A549 (cell line): ENCODE measurements around the gene CACNA2D2. TPM values are rescaled to one million over a fixed set of nuclear protein-coding genes. Genes with fewer than 3 reads are reported as not detected.

Experiments used
- ATAC-seq, 2 experiments: fragments of 200-7000 bp in 1 of 2; fragments of >200 bp in 1 of 2; cut with Nextera tagmentation in 1 of 2; cut with Tn5 transposase in 1 of 2; 3 replicates each; pipeline versions ENCODE4 v1.8.0 to v1.9.1; 2018 to 2020; ENCODE audit warnings: mild to moderate bottlenecking in 1 of 2, moderate library complexity in 1 of 2
- CTCF ChIA-PET: fragments of 300-600 bp; sonication (Branson Sonifier 250); formaldehyde crosslinking; extraction: SDS; loops from one replicate; lab custom pipeline; 2021; ENCODE audit warnings: antibody characterized with exemption, inconsistent platforms; lab: Yijun Ruan, JAX
- POLR2A ChIA-PET: fragments of 350-600 bp; formaldehyde crosslinking; extraction: SDS; loops from one replicate; lab custom pipeline; 2021; ENCODE audit warnings: antibody characterized with exemption, inconsistent platforms; lab: Yijun Ruan, JAX
- DNase-seq, 2 experiments: peaks; one replicate each; pipeline versions ENCODE4 v3.0.0 to v3.0.0-alpha.2; 2011 to 2016; ENCODE audit warnings: low read depth in 1 of 2, low spot score in 1 of 2
- FAIRE-seq: peaks from 2 replicates; lab custom pipeline; 2011; peaks lifted over from hg19 to GRCh38; lab: Jason Lieb, UNC
- H3K27ac ChIP-seq, 2 experiments: fragments of >200 bp; sonication (Bioruptor Twin); formaldehyde crosslinking; 3 replicates each; pipeline ENCODE4 v1.5.1; 2016 to 2017
- H3K4me1 ChIP-seq: fragments of >200 bp; sonication (Bioruptor Twin); formaldehyde crosslinking; 3 replicates; pipeline ENCODE4 v1.6.1; 2016
- H3K4me2 ChIP-seq: fragments of >200 bp; sonication (Bioruptor Twin); formaldehyde crosslinking; 3 replicates; pipeline ENCODE4 v1.6.1; 2016
- H3K4me3 ChIP-seq: fragments of >200 bp; sonication (Bioruptor Twin); formaldehyde crosslinking; 3 replicates; pipeline ENCODE4 v1.5.1; 2016
- H3K9me3 ChIP-seq: fragments of >200 bp; sonication (Bioruptor Twin); formaldehyde crosslinking; 3 replicates; pipeline ENCODE4 v1.6.1; 2016
- CEBPB ChIP-seq, 2 experiments: fragments of >200 bp in 1 of 2; sonication (Bioruptor Twin) in 1 of 2; formaldehyde crosslinking in 1 of 2; IDR thresholded peaks; 2 replicates each; pipeline ENCODE4 v1.6.1; 2012 to 2016
- CHD2 ChIP-seq: fragments of 150-350 bp; IDR thresholded peaks from 2 replicates; pipeline ENCODE4 v1.6.1; 2014; ENCODE audit warnings: low read length; ENCODE audit not compliant: partially characterized antibody
- EHF ChIP-seq: fragments of 250-450 bp; sonication (Bioruptor Pico); IDR thresholded peaks from 2 replicates; pipeline ENCODE4 v1.5.0; 2020; ENCODE audit warnings: mild to moderate bottlenecking
- EHMT2 ChIP-seq: fragments of 200-600 bp; sonication (generic); IDR thresholded peaks from 2 replicates; pipeline ENCODE4 v1.6.1; 2016; ENCODE audit warnings: antibody characterized with exemption, low read depth, mild to moderate bottlenecking, moderate library complexity
- JUN ChIP-seq, 2 experiments: fragments of >200 bp; sonication (Bioruptor Twin); formaldehyde crosslinking; IDR thresholded peaks; 2 replicates in 1 of 2; 3 replicates in 1 of 2; pipeline ENCODE4 v1.6.1; 2016 to 2017
- MYC ChIP-seq: IDR thresholded peaks from 2 replicates; pipeline ENCODE4 v1.6.1; 2012; ENCODE audit warnings: mild to moderate bottlenecking, inconsistent platforms, low read length, improper control_type of control experiment, borderline replicate concordance
- RAD21 ChIP-seq, 2 experiments: fragments of >200 bp in 1 of 2; sonication (Bioruptor Twin) in 1 of 2; formaldehyde crosslinking in 1 of 2; IDR thresholded peaks in 1 of 2; conservative IDR thresholded peaks in 1 of 2; 2 replicates in 1 of 2; 3 replicates in 1 of 2; pipeline ENCODE4 v1.6.1; 2012 to 2018; ENCODE audit warnings: inconsistent platforms in 1 of 2
- RCOR1 ChIP-seq: fragments of 150-350 bp; IDR thresholded peaks from 2 replicates; pipeline ENCODE4 v1.6.1; 2014; ENCODE audit warnings: antibody characterized with exemption, low read length, low read depth
- SMC3 ChIP-seq: fragments of >200 bp; sonication (Bioruptor Twin); formaldehyde crosslinking; IDR thresholded peaks from 3 replicates; pipeline ENCODE4 v1.6.1; 2018; ENCODE audit warnings: inconsistent platforms
- TP53 ChIP-seq: fragments of 250-450 bp; sonication (Bioruptor Pico); IDR thresholded peaks from 2 replicates; pipeline ENCODE4 v1.5.0; 2021; ENCODE audit warnings: mild to moderate bottlenecking, moderate library complexity
- WGBS: methylation state at CpG from one replicate; pipeline ENCODE4 v1.1.6; 2017; ENCODE audit errors: missing lambda C conversion rate; 5-methylcytosine and 5-hydroxymethylcytosine counted together
- polyA plus RNA-seq, 4 experiments: library from polyadenylated mRNA; depleted of rRNA in 3 of 4; stranded (reverse); fragments of >200 nt; fragmentation: RNase III in 1 of 4; extraction: RNeasy Plus Mini Kit Qiagen cat#74134 plus additional on column Dnase treatment in 1 of 4; gene quantifications; 2 replicates in 3 of 4; 3 replicates in 1 of 4; pipeline ENCODE4 v1.2.3, GENCODE V29; 2011 to 2017
- TF ChIP-seq, protein P1 (sequence below): IDR thresholded peaks from 2 replicates; pipeline ENCODE4 v1.6.1; 2012; ENCODE audit warnings: low read depth, borderline replicate concordance
- TF ChIP-seq, protein P2 (sequence below): IDR thresholded peaks from 2 replicates; pipeline ENCODE4 v1.6.1; 2012
- TF ChIP-seq, protein P3 (sequence below): fragments of >200 bp; sonication (Bioruptor Twin); formaldehyde crosslinking; IDR thresholded peaks from 3 replicates; pipeline ENCODE4 v1.5.1; 2016
- TF ChIP-seq, protein P4 (sequence below): fragments of 250-450 bp; sonication (Bioruptor Pico); IDR thresholded peaks from 2 replicates; pipeline ENCODE4 v1.5.0; 2020; ENCODE audit warnings: low read depth, mild to moderate bottlenecking, moderate library complexity

Gene CACNA2D2
- polyA plus RNA-seq, 2 of the 4 experiments (the other 2 are of a cell fraction) = 0.21 to 0.75 TPM

DNA sequence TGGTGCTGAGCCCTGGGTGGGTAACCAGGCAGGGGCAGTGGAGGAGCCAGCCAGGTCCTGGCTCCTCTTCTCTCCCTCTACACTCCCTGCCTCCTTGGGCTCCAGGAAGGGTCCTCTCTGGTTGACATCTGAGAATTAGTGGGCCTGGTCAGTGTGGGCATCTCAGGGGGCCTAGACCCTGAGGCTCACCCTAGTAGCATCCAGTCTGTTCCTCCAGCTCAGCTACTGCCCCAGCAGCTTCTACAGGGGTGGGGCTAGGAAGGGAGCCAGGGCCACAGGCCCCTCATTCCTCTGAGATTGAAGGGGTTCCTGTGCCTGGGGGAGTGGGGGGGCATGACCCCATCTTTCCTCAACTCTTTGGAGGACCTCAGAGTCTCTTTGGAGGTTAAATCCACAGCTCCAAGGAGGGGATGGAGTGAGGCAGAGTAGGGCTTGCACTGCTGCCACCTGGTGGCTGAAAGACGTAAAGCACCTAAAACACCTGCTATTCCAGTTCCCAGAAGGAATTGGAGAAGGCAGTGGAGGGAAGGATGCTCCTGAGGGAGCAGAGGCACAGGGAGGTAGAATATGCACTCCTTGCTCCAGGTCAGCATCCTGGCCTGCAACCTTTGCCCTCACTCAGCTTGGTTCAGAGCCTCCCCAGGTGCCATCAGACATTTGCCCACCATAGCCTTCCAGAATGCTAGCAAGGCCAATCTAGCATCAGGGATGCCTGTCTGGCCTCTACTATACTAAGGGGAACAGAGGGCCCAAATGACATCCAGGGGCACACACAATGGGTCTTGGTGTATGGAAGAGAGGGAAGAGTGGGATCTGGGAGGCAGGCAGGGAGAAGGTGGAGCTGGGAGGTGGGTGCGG is 39.0 kb upstream of the CACNA2D2 start:
- TF ChIP-seq RAD21 (conservative IDR thresholded peaks at IDR 0.05 in 1 of 2, IDR thresholded peaks at IDR 0.05 in 1 of 2) (peak; percentile 48 to 67; a peak in 4 of 5 replicates), EHMT2 (no peak), JUN (IDR thresholded peaks at IDR 0.05) (no peak), CEBPB (IDR thresholded peaks at IDR 0.05) (no peak), SMC3 (peak; percentile 61; the same call in 2 of the 3 replicates), MYC (no peak), TP53 (CRISPR knock-in tag) (no peak)
- TF ChIP-seq, protein P1, sequence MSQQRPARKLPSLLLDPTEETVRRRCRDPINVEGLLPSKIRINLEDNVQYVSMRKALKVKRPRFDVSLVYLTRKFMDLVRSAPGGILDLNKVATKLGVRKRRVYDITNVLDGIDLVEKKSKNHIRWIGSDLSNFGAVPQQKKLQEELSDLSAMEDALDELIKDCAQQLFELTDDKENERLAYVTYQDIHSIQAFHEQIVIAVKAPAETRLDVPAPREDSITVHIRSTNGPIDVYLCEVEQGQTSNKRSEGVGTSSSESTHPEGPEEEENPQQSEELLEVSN = no peak
- TF ChIP-seq, protein P2, sequence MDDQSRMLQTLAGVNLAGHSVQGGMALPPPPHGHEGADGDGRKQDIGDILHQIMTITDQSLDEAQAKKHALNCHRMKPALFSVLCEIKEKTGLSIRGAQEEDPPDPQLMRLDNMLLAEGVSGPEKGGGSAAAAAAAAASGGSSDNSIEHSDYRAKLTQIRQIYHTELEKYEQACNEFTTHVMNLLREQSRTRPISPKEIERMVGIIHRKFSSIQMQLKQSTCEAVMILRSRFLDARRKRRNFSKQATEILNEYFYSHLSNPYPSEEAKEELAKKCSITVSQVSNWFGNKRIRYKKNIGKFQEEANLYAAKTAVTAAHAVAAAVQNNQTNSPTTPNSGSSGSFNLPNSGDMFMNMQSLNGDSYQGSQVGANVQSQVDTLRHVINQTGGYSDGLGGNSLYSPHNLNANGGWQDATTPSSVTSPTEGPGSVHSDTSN = no peak
- TF ChIP-seq, protein P3, sequence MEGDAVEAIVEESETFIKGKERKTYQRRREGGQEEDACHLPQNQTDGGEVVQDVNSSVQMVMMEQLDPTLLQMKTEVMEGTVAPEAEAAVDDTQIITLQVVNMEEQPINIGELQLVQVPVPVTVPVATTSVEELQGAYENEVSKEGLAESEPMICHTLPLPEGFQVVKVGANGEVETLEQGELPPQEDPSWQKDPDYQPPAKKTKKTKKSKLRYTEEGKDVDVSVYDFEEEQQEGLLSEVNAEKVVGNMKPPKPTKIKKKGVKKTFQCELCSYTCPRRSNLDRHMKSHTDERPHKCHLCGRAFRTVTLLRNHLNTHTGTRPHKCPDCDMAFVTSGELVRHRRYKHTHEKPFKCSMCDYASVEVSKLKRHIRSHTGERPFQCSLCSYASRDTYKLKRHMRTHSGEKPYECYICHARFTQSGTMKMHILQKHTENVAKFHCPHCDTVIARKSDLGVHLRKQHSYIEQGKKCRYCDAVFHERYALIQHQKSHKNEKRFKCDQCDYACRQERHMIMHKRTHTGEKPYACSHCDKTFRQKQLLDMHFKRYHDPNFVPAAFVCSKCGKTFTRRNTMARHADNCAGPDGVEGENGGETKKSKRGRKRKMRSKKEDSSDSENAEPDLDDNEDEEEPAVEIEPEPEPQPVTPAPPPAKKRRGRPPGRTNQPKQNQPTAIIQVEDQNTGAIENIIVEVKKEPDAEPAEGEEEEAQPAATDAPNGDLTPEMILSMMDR = peak; percentile 71
- Histone ChIP-seq H3K4me1 (no peaks in the 10 kb centered on the region), H3K9me3 (no peaks in the 10 kb centered on the region), H3K4me2 (no peak overlapping the region), H3K27ac (no peak overlapping the region), H3K4me3 (no peak overlapping the region)
- WGBS = 50% methylated on average over 2 of the region's 2 CpGs
- ChIA-PET CTCF (interaction anchor here (0.5 to 6.3 kb wide), 50 partner anchors 8 to 1628 kb away, joined by 3 to 60 read pairs (median 4); partner anchors contain the start of genes CYB561D2, HEMK1, NPRL2 and ZMYND10), POLR2A (no interaction called here)
- peak; percentile 42 to 90 for DNase-seq
- ATAC-seq = peak; percentile 73 to 92
- no peak for FAIRE-seq

DNA sequence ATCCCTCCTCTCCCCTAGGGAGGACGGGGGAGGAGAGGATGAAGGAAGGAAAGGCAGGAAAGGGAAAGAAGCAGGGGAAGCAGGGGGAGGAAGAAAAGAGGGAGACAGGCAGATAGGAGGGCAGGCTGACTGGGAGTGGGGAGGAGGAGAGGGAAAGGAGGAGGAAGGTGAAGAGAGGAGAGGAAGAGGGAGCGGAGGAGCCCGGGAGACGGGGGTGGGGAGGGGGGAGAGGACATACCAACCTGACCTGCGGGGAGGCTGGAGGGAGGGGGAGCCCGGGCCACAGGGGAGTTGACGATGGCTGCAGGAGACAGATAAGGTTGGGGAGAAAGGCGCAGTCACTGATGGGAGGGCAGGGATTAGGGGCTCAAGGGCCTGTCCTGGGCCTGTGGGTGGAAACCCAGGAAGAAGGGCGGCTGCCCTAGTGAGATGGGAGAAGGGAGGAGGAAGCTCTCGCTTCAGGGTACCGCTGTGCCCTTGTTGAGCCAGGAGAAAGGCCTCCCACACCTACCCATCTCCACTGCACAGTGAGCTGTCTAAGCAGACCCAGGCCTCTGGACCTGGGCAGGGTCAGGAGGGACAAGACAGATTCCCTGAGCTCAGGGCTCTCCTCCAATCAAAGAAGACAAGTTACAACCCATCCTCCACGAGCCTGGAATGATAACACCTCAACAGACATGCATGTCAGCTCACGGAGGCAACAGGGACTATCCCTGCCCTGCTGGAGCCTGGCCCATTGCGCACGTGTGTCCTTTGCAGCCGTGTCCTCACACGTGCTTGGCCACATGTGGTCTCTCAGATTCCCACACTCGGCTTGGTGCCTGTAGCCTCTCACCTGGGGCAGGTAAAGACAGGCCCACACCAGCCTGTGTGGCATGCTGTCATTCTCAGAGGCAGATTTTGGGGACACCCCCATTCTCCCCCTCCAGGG is 36.2 kb upstream of the CACNA2D2 start:
- H3K4me3 ChIP-seq = no peak overlapping the region

More for the DNA sequence above, 36.2 kb upstream of the CACNA2D2 start:
- POLR2A ChIA-PET = interaction anchor here (0.6 kb wide), 1 partner anchor 193 kb away, joined by 3 read pairs; no protein-coding TSS in a partner anchor
- no peak for FAIRE-seq
- Histone ChIP-seq H3K9me3 (no peaks in the 10 kb centered on the region), H3K27ac (no peak overlapping the region), H3K4me2 (no peak overlapping the region), H3K4me1 (no peaks in the 10 kb centered on the region)
- TF ChIP-seq, protein P4, sequence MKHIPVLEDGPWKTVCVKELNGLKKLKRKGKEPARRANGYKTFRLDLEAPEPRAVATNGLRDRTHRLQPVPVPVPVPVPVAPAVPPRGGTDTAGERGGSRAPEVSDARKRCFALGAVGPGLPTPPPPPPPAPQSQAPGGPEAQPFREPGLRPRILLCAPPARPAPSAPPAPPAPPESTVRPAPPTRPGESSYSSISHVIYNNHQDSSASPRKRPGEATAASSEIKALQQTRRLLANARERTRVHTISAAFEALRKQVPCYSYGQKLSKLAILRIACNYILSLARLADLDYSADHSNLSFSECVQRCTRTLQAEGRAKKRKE (CRISPR knock-in tag) = no peak
- TF ChIP-seq CHD2 (no peak), EHF (CRISPR knock-in tag) (no peak), RCOR1 (no peak)
- ATAC-seq = no peak
- WGBS = 67% methylated on average over 10 of the region's 18 CpGs
- CTCF ChIA-PET = interaction anchor here (0.8 to 6.3 kb wide), 5 partner anchors 10 to 192 kb away, joined by 3 to 60 read pairs (median 4); no protein-coding TSS in a partner anchor
- no peak for DNase-seq
